Sigmoid colon (tissue), 4 donors: ENCODE results near the gene S1PR4.

Source experiments
- CTCF ChIP-seq, 4 experiments: fragments of 450-650 bp in 3 of 4; fragments of 200-600 bp in 1 of 4; IDR thresholded peaks; one replicate each; pipeline ENCODE4 v1.5.1; 2016 to 2019; ENCODE audit warnings: antibody characterized with exemption in 4 of 4, mild to moderate bottlenecking in 3 of 4, moderate library complexity in 2 of 4
- EP300 ChIP-seq, 4 donors: sonication (generic); formaldehyde crosslinking; IDR thresholded peaks; one replicate each; pipeline ENCODE4 v1.6.1; 2017; ENCODE audit warnings: antibody characterized with exemption in 4 of 4
- POLR2A ChIP-seq, 2 donors: fragments of 450-650 bp; IDR thresholded peaks; one replicate each; pipeline ENCODE4 v1.6.1; 2016; ENCODE audit warnings: antibody characterized with exemption in 2 of 2, mild to moderate bottlenecking in 2 of 2, moderate library complexity in 2 of 2
- POLR2AphosphoS5 ChIP-seq, 4 donors: sonication (generic); formaldehyde crosslinking; IDR thresholded peaks; one replicate each; pipeline ENCODE4 v1.6.1; 2017; ENCODE audit warnings: antibody characterized with exemption in 4 of 4

GRCh38 chr19:3206216-3206953 is 27.8 kb downstream of the S1PR4 start:
- TF ChIP-seq POLR2AphosphoS5 (IDR thresholded peaks at IDR 0.05) (no peak), CTCF (IDR thresholded peaks at IDR 0.05) (no peak), POLR2A (IDR thresholded peaks at IDR 0.05) (no peak), EP300 (IDR thresholded peaks at IDR 0.05) (no peak)
